8988T (cell line): ENCODE measurements around the gene THUMPD2.
"Not testable (repeated sequence)": the region's sequence is repeated elsewhere in the genome, so short reads cannot be mapped to it uniquely, and the experiment has no call there.

ENCODE experiments used
- DNase-seq: peaks from one replicate; pipeline ENCODE4 v3.0.0; 2011

Gene THUMPD2, protein sequence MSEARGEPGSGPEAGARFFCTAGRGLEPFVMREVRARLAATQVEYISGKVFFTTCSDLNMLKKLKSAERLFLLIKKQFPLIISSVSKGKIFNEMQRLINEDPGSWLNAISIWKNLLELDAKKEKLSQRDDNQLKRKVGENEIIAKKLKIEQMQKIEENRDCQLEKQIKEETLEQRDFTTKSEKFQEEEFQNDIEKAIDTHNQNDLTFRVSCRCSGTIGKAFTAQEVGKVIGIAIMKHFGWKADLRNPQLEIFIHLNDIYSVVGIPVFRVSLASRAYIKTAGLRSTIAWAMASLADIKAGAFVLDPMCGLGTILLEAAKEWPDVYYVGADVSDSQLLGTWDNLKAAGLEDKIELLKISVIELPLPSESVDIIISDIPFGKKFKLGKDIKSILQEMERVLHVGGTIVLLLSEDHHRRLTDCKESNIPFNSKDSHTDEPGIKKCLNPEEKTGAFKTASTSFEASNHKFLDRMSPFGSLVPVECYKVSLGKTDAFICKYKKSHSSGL

DNA sequence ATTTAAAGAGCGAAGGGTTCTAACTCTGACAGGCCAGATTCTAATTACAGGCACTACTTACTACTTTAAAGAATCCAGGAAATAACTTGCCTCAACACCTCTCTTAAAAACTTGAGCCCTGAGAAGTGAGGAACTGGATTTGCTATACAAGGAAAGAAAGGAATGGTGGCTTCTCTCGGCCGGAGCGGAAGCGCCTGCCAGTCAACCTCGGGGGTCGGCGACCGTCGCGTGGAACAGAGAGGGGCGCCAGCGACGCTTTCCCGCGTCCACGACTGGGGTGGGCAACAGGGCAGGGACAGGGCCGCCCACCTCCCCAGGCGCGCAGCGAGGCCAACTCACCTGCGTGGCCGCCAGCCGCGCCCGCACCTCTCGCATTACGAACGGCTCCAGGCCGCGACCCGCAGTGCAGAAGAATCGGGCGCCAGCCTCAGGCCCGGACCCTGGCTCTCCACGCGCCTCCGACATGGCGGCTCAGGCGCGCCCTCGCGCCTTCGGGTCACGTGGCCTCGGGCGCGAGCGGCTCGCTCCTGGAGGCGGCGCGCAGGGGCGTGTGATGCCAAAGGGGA, at the start of gene THUMPD2:
Gene THUMPD2, minus strand, starts transcription at position 484 of the 566 bp plus-strand sequence. Its CDS starts 19 bp downstream, at position 465.
- peak; percentile 64 for DNase-seq

GRCh38 chr2:39821871-39822270, 42.8 kb upstream of the THUMPD2 start:
- DNase-seq: no peak

DNA sequence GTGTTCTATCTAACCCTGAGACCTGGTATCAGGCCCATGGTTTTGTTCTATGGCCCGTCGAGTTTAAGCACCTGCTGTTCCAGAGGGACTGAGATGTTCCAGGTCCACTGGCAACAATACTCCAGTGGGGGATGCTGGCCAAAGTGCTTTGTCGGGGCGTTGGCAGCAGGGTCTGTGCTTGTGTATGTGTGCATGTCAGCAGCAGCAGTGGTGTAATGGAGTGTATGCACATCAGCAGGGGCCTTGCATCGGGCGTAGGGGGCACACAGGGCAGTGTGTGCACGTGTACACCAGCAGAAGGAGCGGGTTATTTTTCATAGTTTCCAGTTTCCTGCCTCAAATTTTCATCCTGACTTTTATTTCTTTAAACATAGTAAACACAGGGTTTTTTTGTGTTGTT, 37.8 kb upstream of the THUMPD2 start:
- DNase-seq: no peak

DNA sequence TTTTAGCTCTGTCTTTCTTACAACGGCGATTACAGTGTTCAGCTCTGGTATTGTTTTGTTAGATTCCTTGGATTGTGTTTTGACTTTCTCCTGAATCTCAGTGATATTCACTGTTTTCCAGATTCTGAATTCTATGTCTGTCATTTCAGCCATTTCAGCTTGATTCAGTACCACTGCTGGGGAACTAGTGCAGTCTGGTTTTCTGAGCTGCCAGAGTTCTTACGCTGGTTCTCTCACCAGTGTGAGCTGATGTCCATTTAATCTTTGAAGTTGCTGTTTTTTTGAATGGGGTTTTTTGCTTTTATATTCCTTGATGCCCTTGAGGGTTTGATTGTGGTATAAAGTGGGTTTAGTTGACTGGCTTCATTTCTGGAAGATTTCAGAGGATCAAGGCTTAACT, 37.4 kb upstream of the THUMPD2 start:
- no peak for DNase-seq

DNA sequence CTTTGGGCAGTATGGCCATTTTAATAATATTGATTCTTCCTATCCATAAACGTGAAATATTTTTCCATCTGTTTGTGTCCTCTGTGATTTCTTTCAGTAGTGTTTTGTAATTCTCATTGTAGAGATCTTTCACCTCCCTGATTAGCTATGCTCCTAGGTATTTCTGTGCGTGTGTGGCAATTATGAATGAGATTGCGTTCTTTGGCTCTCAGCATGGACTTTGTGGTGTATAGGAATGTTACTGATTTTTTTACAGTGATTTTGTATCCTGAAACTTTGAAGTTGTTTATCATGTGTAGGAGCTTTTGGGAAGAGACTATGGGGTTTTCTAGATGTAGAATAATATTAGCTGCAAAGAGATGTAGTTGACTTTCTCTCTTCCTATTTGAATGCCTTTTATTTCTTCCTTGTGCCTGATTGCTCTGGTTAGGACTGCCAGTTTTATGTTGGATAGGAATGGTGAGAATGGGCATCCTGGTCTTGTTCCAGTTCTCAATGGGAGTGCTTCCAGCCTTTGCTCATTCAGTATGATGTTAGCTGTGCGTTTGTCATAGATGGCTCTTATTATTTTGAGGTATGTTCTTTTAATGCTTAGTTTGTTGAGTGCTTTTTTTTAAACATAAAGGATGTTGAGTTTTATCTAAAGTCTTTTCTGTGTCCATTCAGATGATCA, 27.0 kb upstream of the THUMPD2 start:
- no peak for DNase-seq

- DNase-seq: no peak
Observed at GRCh38 chr2:39803839-39804238, 24.8 kb upstream of the THUMPD2 start.

- no peak for DNase-seq
Observed at GRCh38 chr2:39800752-39801151, 21.7 kb upstream of the THUMPD2 start.

DNA sequence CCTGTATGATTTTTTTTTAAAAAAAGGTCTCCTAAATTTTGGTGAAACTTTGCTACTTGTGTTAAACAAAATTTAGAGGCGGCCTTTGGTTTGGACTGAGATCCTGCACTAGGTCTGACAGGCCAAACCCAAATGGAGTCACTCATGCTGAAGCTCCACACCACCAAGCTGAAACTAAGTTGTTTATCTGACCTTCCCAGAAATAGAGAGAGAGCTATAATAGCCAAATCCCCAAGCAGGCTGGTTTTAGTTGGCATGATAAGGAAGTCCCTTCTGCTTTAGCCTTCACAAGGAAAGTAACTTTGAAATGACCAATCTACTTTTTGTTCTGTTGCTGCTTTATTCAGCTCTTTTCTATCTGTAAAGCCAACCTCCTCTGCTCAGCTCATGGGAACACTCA, 17.1 kb upstream of the THUMPD2 start:
- no peak for DNase-seq

DNA sequence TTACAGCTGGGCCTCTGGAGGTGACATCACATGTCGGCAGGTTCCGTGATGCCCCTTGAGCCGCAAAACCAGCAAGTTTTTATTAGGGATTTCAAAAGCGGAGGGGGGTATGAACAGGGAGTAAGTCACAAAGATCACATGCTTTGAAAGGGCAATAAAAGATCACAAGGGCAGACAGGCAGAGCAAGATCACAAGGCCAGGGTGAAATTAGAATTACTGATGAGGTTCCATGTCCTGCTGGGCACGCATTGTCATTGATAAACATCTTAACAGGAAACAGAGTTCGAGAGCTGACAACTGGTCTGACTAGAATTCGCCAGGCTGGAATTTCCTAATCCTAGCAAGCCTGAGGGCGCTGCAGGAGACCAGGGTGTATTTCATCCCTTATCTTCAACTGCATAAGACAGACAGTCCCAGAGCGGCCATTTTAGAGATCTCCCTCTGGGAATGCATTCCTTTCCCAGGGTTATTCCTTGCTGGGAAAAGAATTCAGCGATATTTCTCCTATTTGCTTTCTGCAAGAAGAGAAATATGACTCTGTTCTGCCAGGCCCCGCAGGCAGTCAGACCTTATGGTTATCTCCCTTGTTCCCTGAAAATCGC, 11.3 kb upstream of the THUMPD2 start:
- DNase-seq: not testable (repeated sequence)

- DNase-seq: no peak
Observed at GRCh38 chr2:39787950-39788349, 8.9 kb upstream of the THUMPD2 start.

- DNase-seq: no peak
Observed at GRCh38 chr2:39786761-39787522, 7.9 kb upstream of the THUMPD2 start.

GRCh38 chr2:39782591-39782990, 3.5 kb upstream of the THUMPD2 start:
- DNase-seq: no peak

GRCh38 chr2:39781697-39782096, 2.6 kb upstream of the THUMPD2 start:
- DNase-seq: no peak

DNA sequence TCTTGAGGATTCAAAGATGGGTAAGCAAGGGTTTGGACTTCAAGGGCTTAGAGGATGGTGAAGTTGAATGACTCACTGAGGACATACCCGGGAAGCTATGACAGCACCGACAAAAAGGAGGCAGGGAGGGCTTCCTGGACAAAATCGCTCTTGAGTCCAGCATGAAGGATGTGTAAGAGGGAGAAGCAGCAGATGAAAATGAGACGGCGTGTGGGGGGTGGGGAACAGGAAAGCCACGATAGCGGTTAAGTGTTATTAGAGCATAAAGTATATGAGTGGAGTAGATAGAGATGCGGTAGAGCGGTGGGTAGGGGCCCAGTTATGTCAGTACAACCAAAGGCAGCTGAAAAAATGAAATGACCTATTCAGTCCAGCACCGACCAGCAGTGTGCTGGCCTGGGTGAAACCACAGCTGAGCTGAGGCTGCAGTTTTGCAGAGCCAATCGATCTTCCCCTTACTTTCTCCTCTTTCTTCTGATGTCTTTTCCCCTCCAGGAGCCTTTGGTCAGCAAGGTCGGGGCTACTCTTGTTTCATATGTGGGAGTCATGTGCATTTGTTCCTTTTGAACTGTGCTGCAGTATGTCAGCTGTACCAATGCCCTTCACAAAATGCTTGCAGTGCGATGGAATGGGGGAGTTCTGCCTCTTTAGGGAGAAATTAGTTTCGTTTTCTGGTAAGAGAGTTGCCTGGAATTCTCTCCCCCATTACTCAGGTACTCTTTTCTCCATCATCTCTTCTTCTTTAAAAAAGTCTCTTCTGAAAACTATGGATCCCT, 2.0 kb upstream of the THUMPD2 start:
- DNase-seq: no peak

DNA sequence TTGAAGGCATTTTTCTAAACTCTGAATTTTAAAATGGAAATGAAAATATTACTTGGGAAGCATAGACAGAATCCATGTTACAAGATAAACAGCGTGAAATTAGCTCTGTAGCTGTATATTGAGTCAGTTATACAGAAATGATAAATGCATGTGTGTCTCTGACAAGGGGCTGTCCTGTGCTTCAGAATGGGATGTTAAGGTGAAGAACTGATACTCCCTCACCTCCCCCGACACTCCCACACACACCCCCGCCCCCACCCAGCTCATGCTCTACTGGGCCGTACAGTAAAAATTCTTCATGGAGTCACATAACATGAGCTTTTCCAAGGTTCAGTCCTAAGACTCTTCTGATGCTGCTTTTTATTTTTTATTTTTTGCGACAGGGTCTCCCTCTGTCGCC, 869 bp upstream of the THUMPD2 start:
- DNase-seq: no peak

GRCh38 chr2:39779341-39779851, 338 bp upstream of the THUMPD2 start:
- no peak for DNase-seq

GRCh38 chr2:39778233-39778632, 825 bp downstream of the THUMPD2 start:
- DNase-seq: no peak

- no peak for DNase-seq
Observed at GRCh38 chr2:39772812-39773152, 6.3 kb downstream of the THUMPD2 start.

DNA sequence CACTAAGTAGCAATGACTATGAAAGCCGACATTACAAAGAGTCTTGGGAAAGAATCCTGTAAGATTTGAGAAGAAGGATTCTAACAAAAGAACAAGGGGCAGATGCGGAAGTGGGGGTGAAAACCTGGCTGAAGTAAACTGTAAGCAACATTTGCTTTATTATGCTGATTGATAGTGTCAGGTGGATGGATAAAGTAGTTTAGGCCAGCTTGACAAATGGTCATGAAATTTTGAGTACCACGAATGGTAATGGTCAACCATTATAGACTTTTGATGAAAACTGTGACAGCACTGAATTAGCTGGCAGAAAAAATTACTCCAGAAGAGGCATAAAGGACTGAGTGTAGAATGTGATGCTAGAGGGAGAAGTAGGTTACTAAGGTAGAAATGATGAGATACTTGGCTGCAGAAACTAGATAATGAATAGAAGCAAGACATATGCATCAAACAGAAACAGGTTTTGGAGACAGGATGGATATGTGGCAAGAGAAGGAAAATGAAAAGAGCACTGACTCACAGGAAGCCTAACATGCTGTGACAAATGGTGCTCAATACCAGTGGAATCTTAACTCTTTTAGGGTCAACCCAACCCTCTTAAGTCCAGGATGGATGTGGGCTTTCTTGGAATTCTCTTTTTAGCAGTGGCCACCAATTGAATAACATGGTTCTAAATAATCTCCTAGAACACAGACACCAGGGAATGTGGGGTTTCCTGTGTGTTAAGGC, 6.8 kb downstream of the THUMPD2 start:
- DNase-seq: no peak

GRCh38 chr2:39762448-39762847, 16.6 kb downstream of the THUMPD2 start:
- no peak for DNase-seq

DNA sequence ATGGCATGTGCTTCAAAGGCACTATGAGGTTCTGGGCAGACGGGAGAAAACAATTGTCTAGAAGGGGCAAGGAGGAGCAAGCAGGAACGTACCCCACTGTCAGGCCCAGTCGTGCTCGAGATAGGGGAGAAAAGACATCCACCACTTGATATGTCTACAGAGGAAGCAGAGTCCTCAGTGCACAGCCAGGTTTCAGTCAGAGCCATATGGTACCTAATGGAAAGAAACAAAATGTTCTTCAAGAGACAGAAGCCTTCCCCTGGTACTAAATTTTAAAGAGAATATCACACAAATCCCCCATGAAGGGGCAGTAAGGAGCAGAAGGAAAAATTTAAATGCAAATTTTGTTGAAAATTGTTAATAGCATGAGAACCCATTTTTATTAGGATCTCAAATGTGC, 21.9 kb downstream of the THUMPD2 start:
- no peak for DNase-seq
